Naive B cell (primary cell): ENCODE data around the gene WDR38. TPM values are rescaled to one million over a fixed set of nuclear protein-coding genes. Genes with fewer than 3 reads are reported as not detected.
A peak's percentile ranks its signal among the peaks of the same experiment; 100 is the strongest.

ENCODE experiments used
- ATAC-seq, 2 donors: fragments of 150-1000 bp; cut with Tn5 transposase; 2 replicates each; pipeline ENCODE4 v1.10.0; 2021; ENCODE audit warnings: low read depth in 2 of 2, mild to moderate bottlenecking in 2 of 2, moderate library complexity in 2 of 2
- DNase-seq: peaks from one replicate; pipeline ENCODE4 v3.0.0; 2022
- H3K27ac Mint-ChIP-seq, 6 donors: one replicate each; pipeline ENCODE4 v1.8.0; 2020 to 2022; ENCODE audit warnings: mild to moderate bottlenecking in 6 of 6, mixed read lengths in 6 of 6, moderate library complexity in 5 of 6, inconsistent platforms in 2 of 6
- H3K27me3 Mint-ChIP-seq, 3 donors: one replicate each; pipeline ENCODE4 v1.8.0; 2021 to 2022; ENCODE audit warnings: mixed read lengths in 3 of 3, mild to moderate bottlenecking in 1 of 3
- H3K36me3 Mint-ChIP-seq, 2 donors: one replicate each; pipeline ENCODE4 v1.8.0; 2020 to 2022; ENCODE audit warnings: mixed read lengths in 2 of 2, inconsistent platforms in 1 of 2, mild to moderate bottlenecking in 1 of 2
- H3K4me1 Mint-ChIP-seq, 3 donors: one replicate each; pipeline ENCODE4 v1.8.0; 2020 to 2022; ENCODE audit warnings: mixed read lengths in 3 of 3, inconsistent platforms in 1 of 3, mild to moderate bottlenecking in 1 of 3, moderate library complexity in 1 of 3
- H3K4me3 Mint-ChIP-seq, 8 donors: one replicate each; pipeline ENCODE4 v1.8.0; 2020 to 2022; ENCODE audit warnings: mild to moderate bottlenecking in 8 of 8, mixed read lengths in 8 of 8, moderate library complexity in 8 of 8, inconsistent platforms in 2 of 8
- H3K9me3 Mint-ChIP-seq, 7 donors: one replicate each; pipeline ENCODE4 v1.8.0; 2020 to 2022; ENCODE audit warnings: mixed read lengths in 7 of 7, mild to moderate bottlenecking in 5 of 7, inconsistent platforms in 2 of 7, moderate library complexity in 1 of 7
- polyA plus RNA-seq, 6 donors: library from polyadenylated mRNA; unstranded; fragments of 300-500 nt; fragmentation: Illumina TruSeq; gene quantifications; one replicate each; pipeline ENCODE4 v1.2.3, GENCODE V29; 2021; ENCODE audit warnings: low read depth in 6 of 6

Gene WDR38
- polyA plus RNA-seq, 6 donors from 2014 or later, result not detected

- H3K4me1 Mint-ChIP-seq, result peaks cover 0 to 4% (median 0%) of the 10 kb centered on the region in 3 donors
- H3K9me3 Mint-ChIP-seq, result no peaks in the 10 kb centered on the region
- peak overlapping the region in 1 of 6 donors; percentile 53 for H3K27ac Mint-ChIP-seq
- no peak overlapping the region for H3K4me3 Mint-ChIP-seq
- H3K36me3 Mint-ChIP-seq, result peaks cover 12 to 31% of the 10 kb centered on the region in 2 donors
- DNase-seq (no peak), ATAC-seq (no peak)
- no peaks in the 10 kb centered on the region for H3K27me3 Mint-ChIP-seq
These were observed 33.2 kb downstream of the WDR38 start for GRCh38 chr9:124886461-124886860.

- ATAC-seq, result no peak
- Mint-ChIP-seq H3K36me3 (peaks cover 12 to 31% of the 10 kb centered on the region in 2 donors), H3K9me3 (no peaks in the 10 kb centered on the region), H3K4me1 (peaks cover 0 to 4% (median 0%) of the 10 kb centered on the region in 3 donors), H3K27ac (peak overlapping the region in 1 of 6 donors; percentile 83), H3K4me3 (no peak overlapping the region), H3K27me3 (no peaks in the 10 kb centered on the region)
- DNase-seq, result no peak
These were observed 33.7 kb downstream of the WDR38 start for GRCh38 chr9:124886866-124887492.

- Mint-ChIP-seq H3K27me3 (no peaks in the 10 kb centered on the region), H3K4me1 (peaks cover 0 to 4% (median 0%) of the 10 kb centered on the region in 3 donors)
These were observed 34.6 kb downstream of the WDR38 start for GRCh38 chr9:124887832-124888231.

GRCh38 chr9:124889006-124889405, 35.7 kb downstream of the WDR38 start:
- Mint-ChIP-seq H3K4me3 (no peak overlapping the region), H3K9me3 (no peaks in the 10 kb centered on the region), H3K36me3 (peaks cover 12 to 39% of the 10 kb centered on the region in 2 donors), H3K27me3 (no peaks in the 10 kb centered on the region), H3K4me1 (peaks cover 0 to 4% (median 0%) of the 10 kb centered on the region in 3 donors), H3K27ac (peak overlapping the region in 2 of 6 donors; percentile 34 to 72)
- ATAC-seq (no peak), DNase-seq (no peak)

More at GRCh38 chr9:124887832-124888231, 34.6 kb downstream of the WDR38 start:
- Mint-ChIP-seq H3K27ac (no peak overlapping the region), H3K36me3 (peaks cover 12 to 31% of the 10 kb centered on the region in 2 donors), H3K4me3 (no peak overlapping the region), H3K9me3 (no peaks in the 10 kb centered on the region)
- DNase-seq (no peak), ATAC-seq (no peak)

- Mint-ChIP-seq H3K9me3 (no peaks in the 10 kb centered on the region), H3K4me3 (peak overlapping the region in 1 of 8 donors; percentile 22), H3K4me1 (peaks cover 7 to 10% (median 7%) of the 10 kb centered on the region in 3 donors), H3K27ac (no peak overlapping the region), H3K27me3 (no peaks in the 10 kb centered on the region), H3K36me3 (peaks cover 12 to 50% of the 10 kb centered on the region in 2 donors)
- DNase-seq (no peak), ATAC-seq (no peak)
These were observed 36.9 kb downstream of the WDR38 start for GRCh38 chr9:124890179-124890578.

GRCh38 chr9:124894035-124894740, 40.9 kb downstream of the WDR38 start:
- no peaks in the 10 kb centered on the region for H3K27me3 Mint-ChIP-seq
- ATAC-seq (no peak), DNase-seq (no peak)
- peaks cover 13 to 16% (median 15%) of the 10 kb centered on the region in 3 donors for H3K4me1 Mint-ChIP-seq
- H3K27ac Mint-ChIP-seq, result peak overlapping the region in 4 of 6 donors; percentile 55 to 95 (median 78)
- no peak overlapping the region for H3K4me3 Mint-ChIP-seq
- H3K9me3 Mint-ChIP-seq, result no peaks in the 10 kb centered on the region
- H3K36me3 Mint-ChIP-seq, result peaks cover 11 to 44% of the 10 kb centered on the region in 2 donors

GRCh38 chr9:124894741-124895170, 41.5 kb downstream of the WDR38 start:
- ATAC-seq (peak; percentile 56 to 67), DNase-seq (peak; percentile 20)
- Mint-ChIP-seq H3K4me3 (peak overlapping the region in 1 of 8 donors; percentile 42), H3K36me3 (peaks cover 11 to 44% of the 10 kb centered on the region in 2 donors), H3K4me1 (peaks cover 13 to 16% (median 15%) of the 10 kb centered on the region in 3 donors), H3K27me3 (no peaks in the 10 kb centered on the region), H3K27ac (peak overlapping the region; percentile 8 to 95 (median 72)), H3K9me3 (no peaks in the 10 kb centered on the region)

GRCh38 chr9:124897570-124898460, 44.6 kb downstream of the WDR38 start:
- Mint-ChIP-seq H3K4me3 (no peak overlapping the region), H3K36me3 (peaks cover 11 to 35% of the 10 kb centered on the region in 2 donors), H3K27ac (no peak overlapping the region), H3K9me3 (no peaks in the 10 kb centered on the region), H3K4me1 (peaks cover 13 to 16% (median 15%) of the 10 kb centered on the region in 3 donors), H3K27me3 (no peaks in the 10 kb centered on the region)
- no peak for DNase-seq
- no peak for ATAC-seq

- H3K4me3 Mint-ChIP-seq, result peak overlapping the region in 1 of 8 donors; percentile 10
- ATAC-seq (no peak), DNase-seq (no peak)
- no peaks in the 10 kb centered on the region for H3K27me3 Mint-ChIP-seq
- H3K36me3 Mint-ChIP-seq, result peaks cover 15 to 26% of the 10 kb centered on the region in 2 donors
- no peaks in the 10 kb centered on the region for H3K9me3 Mint-ChIP-seq
- H3K4me1 Mint-ChIP-seq, result peaks cover 10 to 16% (median 11%) of the 10 kb centered on the region in 3 donors
- peak overlapping the region in 1 of 6 donors; percentile 41 for H3K27ac Mint-ChIP-seq
These were observed 46.6 kb downstream of the WDR38 start for GRCh38 chr9:124899845-124900244.

- Mint-ChIP-seq H3K27me3 (no peaks in the 10 kb centered on the region), H3K27ac (no peak overlapping the region), H3K36me3 (peaks cover 21 to 22% of the 10 kb centered on the region in 2 donors), H3K4me1 (peaks cover 0 to 4% (median 0%) of the 10 kb centered on the region in 3 donors), H3K4me3 (no peak overlapping the region), H3K9me3 (no peaks in the 10 kb centered on the region)
- DNase-seq, result no peak
- no peak for ATAC-seq
These were observed 53.7 kb downstream of the WDR38 start for GRCh38 chr9:124906966-124907365.
